Measurements from ENCODE around the gene POU2F2.

Gene POU2F2

DNA sequence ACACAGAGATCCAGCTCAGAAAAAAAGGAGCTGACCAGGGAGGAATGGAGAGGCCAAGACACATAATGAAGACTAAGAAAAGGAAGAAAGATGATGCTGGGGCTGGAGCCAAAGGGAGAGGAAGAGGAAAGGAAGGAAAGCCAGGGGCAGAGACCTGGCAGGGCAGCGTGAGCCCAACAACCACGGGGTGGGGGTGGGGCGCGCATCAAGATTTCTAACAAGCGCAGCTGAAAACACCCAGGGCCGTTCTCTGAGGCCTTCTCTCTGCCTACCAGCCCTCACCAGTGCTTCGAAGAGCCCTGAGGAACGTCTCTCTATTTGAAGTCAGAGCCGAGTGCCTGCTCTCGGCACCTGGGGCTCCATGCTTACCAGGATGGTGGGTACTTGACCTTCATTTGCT is 23.6 kb upstream of the POU2F2 start:
- Histone ChIP-seq H3K36me3 (ENCODE audit: control insufficient read depth in 1 of 2, insufficient read depth in 2 of 2, low read length in 2 of 2) (no peaks in the 10 kb centered on the region), H3K9ac (ENCODE audit: low read depth in 1 of 2, low read length in 2 of 2) (no peak overlapping the region), H3K9me3 (ENCODE audit: control insufficient read depth in 1 of 2, low read length in 2 of 2) (no peaks in the 10 kb centered on the region), H3K27ac (ENCODE audit: low read depth, low read length) (no peak overlapping the region), H3K27me3 (ENCODE audit: control insufficient read depth in 1 of 2, insufficient read depth in 2 of 2, low read length in 2 of 2) (peaks cover 14 to 20% of the 10 kb centered on the region in 2 donors), H3K4me3 (ENCODE audit: low read depth in 1 of 2, low read length in 2 of 2) (no peak overlapping the region), H3K4me1 (ENCODE audit: control insufficient read depth in 1 of 2, insufficient read depth in 2 of 2, low read length in 2 of 2) (no peaks in the 10 kb centered on the region)

DNA sequence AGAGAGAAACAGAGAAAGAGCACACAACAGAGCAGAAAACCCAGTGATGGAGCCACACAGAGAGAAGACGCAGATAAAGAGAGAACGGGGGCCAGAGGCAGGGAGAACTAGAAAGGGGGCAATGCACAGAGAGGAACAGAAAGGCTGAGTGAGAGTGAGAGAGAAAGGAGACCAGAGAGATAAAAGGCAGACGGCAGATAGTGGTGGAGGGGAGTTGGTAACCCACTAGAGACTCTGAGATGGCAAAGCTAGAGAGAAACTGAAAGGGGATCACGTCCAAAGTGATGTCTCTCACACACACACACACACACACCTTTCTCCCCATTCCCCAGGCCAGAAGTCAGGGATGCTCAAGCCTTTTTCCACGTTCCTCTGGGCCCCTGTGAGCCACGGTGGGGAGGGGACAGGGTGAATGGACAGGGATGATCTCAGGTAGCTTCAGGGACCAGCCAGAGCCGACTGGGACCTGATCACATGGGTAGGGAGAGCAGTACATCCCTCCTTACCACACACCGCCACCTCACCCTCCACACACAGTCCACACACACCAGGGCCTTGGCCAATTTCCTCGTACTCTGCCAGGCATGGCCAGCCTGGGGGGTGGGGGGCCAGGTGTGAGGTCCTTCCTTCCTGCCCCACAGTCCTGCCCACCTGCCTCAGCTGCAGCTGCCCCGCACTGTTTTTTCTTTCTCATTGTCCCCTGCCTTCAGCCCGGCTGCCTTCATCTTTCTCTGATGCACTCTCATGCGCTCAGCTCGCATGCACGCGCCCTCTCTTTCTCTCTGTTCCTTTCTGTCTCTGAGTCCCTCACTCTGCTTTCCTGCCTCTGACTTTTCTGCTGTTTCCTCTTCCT is 22.5 kb upstream of the POU2F2 start:
- Histone ChIP-seq H3K4me3 (ENCODE audit: low read depth in 1 of 2, low read length in 2 of 2) (no peak overlapping the region), H3K27me3 (ENCODE audit: control insufficient read depth in 1 of 2, insufficient read depth in 2 of 2, low read length in 2 of 2) (peaks cover 19 to 20% of the 10 kb centered on the region in 2 donors), H3K9ac (ENCODE audit: low read depth in 1 of 2, low read length in 2 of 2) (no peak overlapping the region), H3K4me1 (ENCODE audit: control insufficient read depth in 1 of 2, insufficient read depth in 2 of 2, low read length in 2 of 2) (no peaks in the 10 kb centered on the region), H3K9me3 (ENCODE audit: control insufficient read depth in 1 of 2, low read length in 2 of 2) (no peaks in the 10 kb centered on the region), H3K27ac (ENCODE audit: low read depth, low read length) (no peak overlapping the region), H3K36me3 (ENCODE audit: control insufficient read depth in 1 of 2, insufficient read depth in 2 of 2, low read length in 2 of 2) (no peaks in the 10 kb centered on the region)

DNA sequence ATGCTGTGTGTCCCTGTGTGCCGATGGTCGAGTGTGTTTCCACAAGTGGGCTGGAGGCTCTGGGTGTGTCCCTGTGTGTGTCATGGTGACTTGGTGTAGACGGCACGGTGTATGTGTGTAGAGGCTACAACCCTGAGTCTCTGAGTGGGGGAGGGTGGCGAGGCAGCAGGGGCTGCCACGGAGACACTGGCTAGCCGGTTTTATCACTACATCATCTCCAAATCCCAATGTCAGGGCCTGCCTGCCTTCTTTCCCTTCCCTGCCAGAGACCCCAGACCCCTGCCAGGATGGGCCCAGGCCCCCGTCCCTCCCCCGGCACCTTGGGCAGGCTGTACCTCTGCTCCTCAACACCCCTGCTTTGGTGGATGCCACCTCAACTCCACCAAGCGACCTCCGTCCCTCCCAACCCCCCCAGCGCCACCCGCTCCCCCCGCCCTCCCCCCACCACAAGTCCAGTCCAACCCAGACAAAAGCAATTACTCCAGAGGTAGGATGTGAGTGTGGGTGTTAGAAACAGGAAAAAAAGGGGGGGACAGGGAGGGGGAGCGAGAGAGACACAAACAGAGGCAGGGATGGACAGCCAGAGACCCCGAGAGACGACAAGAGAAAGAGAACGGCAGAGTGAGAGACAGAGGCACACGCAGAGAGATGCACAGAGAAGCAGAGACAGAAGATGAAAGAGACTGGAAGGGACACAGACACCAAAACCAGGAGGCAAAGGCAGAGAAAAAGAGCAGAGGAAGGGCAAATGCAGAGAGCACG is 21.6 kb upstream of the POU2F2 start:
- H3K27me3 ChIP-seq (ENCODE audit: control insufficient read depth in 1 of 2, insufficient read depth in 2 of 2, low read length in 2 of 2) = peaks cover 20% of the 10 kb centered on the region in 2 donors
- no peak overlapping the region for H3K4me3 ChIP-seq (ENCODE audit: low read depth in 1 of 2, low read length in 2 of 2)
- no peak overlapping the region for H3K9ac ChIP-seq (ENCODE audit: low read depth in 1 of 2, low read length in 2 of 2)
- H3K4me1 ChIP-seq (ENCODE audit: control insufficient read depth in 1 of 2, insufficient read depth in 2 of 2, low read length in 2 of 2) = no peaks in the 10 kb centered on the region
- no peak overlapping the region for H3K27ac ChIP-seq (ENCODE audit: low read depth, low read length)
- no peaks in the 10 kb centered on the region for H3K36me3 ChIP-seq (ENCODE audit: control insufficient read depth in 1 of 2, insufficient read depth in 2 of 2, low read length in 2 of 2)
- no peaks in the 10 kb centered on the region for H3K9me3 ChIP-seq (ENCODE audit: control insufficient read depth in 1 of 2, low read length in 2 of 2)

DNA sequence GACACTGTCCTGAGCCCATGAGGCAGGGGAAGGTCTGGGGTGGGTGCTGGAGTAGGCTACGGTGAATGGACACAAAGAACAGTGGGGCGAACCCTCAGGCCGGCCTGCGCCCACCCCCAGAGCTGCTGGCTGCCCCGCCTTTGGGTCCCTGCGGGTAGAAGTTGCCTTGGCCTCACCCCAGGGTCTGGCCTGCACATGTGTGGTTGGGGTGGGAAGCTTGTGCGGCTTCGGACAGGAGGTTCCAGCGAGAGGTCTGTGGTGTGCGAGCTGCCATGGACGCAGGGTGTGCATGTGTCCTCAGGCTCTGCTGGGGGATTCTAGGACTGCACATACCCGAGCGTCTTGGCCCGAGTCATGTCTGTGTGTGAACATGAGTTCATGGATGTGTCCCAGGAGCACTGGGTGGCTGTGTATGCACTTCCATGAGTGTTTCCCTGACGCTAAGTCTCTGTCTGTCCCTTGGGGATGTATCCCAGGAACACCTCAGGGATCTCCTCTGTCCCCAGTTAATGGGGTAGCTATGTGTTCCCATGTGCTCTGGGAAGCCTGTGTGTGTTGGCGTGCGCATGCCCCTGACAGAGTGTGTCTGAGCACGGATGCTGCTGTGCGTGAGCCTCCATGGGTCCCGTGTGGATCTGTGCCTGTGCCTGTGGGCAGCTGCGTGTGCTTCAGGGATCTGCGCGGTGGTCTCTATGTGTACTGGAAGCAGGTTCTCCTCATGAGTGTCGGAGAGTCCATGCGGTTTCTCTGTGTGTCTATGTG is 20.8 kb upstream of the POU2F2 start:
- Histone ChIP-seq H3K9ac (ENCODE audit: low read depth in 1 of 2, low read length in 2 of 2) (no peak overlapping the region), H3K4me3 (ENCODE audit: low read depth in 1 of 2, low read length in 2 of 2) (no peak overlapping the region), H3K27ac (ENCODE audit: low read depth, low read length) (no peak overlapping the region), H3K9me3 (ENCODE audit: control insufficient read depth in 1 of 2, low read length in 2 of 2) (no peaks in the 10 kb centered on the region), H3K27me3 (ENCODE audit: control insufficient read depth in 1 of 2, insufficient read depth in 2 of 2, low read length in 2 of 2) (peaks cover 20% of the 10 kb centered on the region in 2 donors), H3K4me1 (ENCODE audit: control insufficient read depth in 1 of 2, insufficient read depth in 2 of 2, low read length in 2 of 2) (no peaks in the 10 kb centered on the region), H3K36me3 (ENCODE audit: control insufficient read depth in 1 of 2, insufficient read depth in 2 of 2, low read length in 2 of 2) (no peaks in the 10 kb centered on the region)

DNA sequence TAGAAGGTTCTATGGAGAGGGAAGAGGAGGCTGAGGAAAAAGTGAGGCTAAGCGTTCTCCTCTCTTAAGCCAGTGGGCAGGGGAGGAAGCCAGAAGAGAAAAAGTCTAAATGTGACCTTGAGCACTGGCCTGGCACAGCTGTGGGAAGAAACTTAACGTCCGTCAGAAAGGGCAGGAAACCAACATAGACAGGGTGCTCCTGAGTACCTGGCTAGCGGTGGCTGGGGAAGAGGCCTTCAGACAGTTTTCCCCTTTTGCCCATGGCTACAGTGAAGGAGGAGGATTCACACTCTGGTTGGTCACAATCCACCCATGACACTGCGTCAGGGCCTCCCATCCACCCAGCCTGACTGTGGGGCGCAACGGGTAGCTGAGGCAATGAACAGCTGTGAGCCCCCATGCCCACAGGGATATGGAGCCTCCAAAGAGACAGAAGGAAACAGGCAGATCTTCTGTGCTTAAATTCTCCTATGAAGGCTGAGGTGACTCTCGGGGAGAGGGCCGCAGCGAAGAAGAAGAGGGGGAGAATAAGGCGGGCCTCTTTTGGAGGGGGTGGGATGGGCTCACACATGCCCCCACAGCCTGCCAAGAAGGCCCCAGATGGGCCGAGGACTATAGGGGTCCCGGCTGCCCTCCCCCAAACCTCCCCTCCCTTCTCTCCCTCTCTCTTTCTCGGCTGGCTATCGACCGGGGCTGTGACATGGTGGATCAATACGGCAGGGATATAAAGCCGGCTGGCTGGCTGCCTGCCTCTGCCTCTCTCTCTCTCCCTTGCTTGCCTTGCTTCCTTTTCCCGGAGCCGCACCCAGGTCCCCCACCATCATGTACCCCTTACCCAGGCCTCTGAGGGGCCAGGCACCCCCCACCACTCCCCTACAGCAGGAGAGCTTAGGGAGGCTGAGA is 19.8 kb upstream of the POU2F2 start:
- no peak overlapping the region for H3K27ac ChIP-seq (ENCODE audit: low read depth, low read length)
- H3K36me3 ChIP-seq (ENCODE audit: control insufficient read depth in 1 of 2, insufficient read depth in 2 of 2, low read length in 2 of 2) = no peaks in the 10 kb centered on the region
- H3K27me3 ChIP-seq (ENCODE audit: control insufficient read depth in 1 of 2, insufficient read depth in 2 of 2, low read length in 2 of 2) = peaks cover 20 to 25% of the 10 kb centered on the region in 2 donors
- H3K4me3 ChIP-seq (ENCODE audit: low read depth in 1 of 2, low read length in 2 of 2) = no peak overlapping the region
- H3K9me3 ChIP-seq (ENCODE audit: control insufficient read depth in 1 of 2, low read length in 2 of 2) = no peaks in the 10 kb centered on the region
- H3K4me1 ChIP-seq (ENCODE audit: control insufficient read depth in 1 of 2, insufficient read depth in 2 of 2, low read length in 2 of 2) = no peaks in the 10 kb centered on the region
- H3K9ac ChIP-seq (ENCODE audit: low read depth in 1 of 2, low read length in 2 of 2) = no peak overlapping the region

DNA sequence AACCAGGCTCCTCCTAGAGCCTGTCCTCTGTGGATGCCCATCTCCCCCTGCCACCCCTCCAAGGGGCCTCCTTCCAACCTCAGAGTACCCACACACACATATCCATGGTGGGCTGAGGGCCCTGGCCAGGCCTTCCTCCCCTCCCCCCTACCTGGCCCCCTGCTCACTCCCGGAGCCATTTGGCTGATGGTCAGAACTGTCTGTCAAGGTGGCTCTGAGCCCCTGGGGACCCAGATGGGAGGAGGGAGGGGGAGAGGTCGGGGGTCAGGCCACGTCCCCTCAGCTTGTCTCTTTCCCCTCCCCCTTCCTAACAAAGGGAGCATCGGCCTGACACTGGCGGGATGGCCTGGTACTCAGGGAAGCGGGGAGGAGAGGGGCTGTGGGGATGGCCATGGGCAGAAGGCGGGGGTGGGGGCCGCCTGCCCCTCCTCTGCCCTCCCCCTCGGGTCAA is 18.7 kb upstream of the POU2F2 start:
- no peak overlapping the region for H3K27ac ChIP-seq (ENCODE audit: low read depth, low read length)
- H3K4me1 ChIP-seq (ENCODE audit: control insufficient read depth in 1 of 2, insufficient read depth in 2 of 2, low read length in 2 of 2) = no peaks in the 10 kb centered on the region
- H3K27me3 ChIP-seq (ENCODE audit: control insufficient read depth in 1 of 2, insufficient read depth in 2 of 2, low read length in 2 of 2) = peaks cover 20 to 25% of the 10 kb centered on the region in 2 donors
- H3K9ac ChIP-seq (ENCODE audit: low read depth in 1 of 2, low read length in 2 of 2) = no peak overlapping the region
- H3K36me3 ChIP-seq (ENCODE audit: control insufficient read depth in 1 of 2, insufficient read depth in 2 of 2, low read length in 2 of 2) = no peaks in the 10 kb centered on the region
- H3K4me3 ChIP-seq (ENCODE audit: low read depth in 1 of 2, low read length in 2 of 2) = no peak overlapping the region
- H3K9me3 ChIP-seq (ENCODE audit: control insufficient read depth in 1 of 2, low read length in 2 of 2) = no peaks in the 10 kb centered on the region

DNA sequence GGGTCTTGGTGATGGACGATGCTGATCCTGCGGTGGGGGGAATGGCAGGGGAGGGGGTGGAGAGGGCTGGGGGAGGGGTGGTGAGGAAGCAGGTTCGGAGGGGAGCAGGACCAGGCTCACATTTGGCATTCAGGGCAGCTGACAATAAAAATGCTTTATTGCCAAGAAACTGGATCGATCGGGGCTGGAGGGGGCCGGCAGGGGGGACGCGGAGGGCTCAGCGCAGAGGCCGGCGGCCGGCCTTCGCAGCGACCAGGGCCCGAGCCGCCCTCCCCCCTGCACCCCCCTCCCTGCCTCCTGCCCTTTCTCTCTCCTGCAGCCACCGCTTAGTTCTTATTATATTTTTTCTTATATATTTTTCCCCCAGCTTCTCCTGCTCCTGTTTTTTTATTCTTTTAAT is 18.1 kb upstream of the POU2F2 start:
- no peak overlapping the region for H3K4me3 ChIP-seq (ENCODE audit: low read depth in 1 of 2, low read length in 2 of 2)
- H3K36me3 ChIP-seq (ENCODE audit: control insufficient read depth in 1 of 2, insufficient read depth in 2 of 2, low read length in 2 of 2) = no peaks in the 10 kb centered on the region
- H3K9ac ChIP-seq (ENCODE audit: low read depth in 1 of 2, low read length in 2 of 2) = no peak overlapping the region
- H3K27ac ChIP-seq (ENCODE audit: low read depth, low read length) = no peak overlapping the region
- H3K4me1 ChIP-seq (ENCODE audit: control insufficient read depth in 1 of 2, insufficient read depth in 2 of 2, low read length in 2 of 2) = no peaks in the 10 kb centered on the region
- H3K27me3 ChIP-seq (ENCODE audit: control insufficient read depth in 1 of 2, insufficient read depth in 2 of 2, low read length in 2 of 2) = peaks cover 20 to 25% of the 10 kb centered on the region in 2 donors
- H3K9me3 ChIP-seq (ENCODE audit: control insufficient read depth in 1 of 2, low read length in 2 of 2) = no peaks in the 10 kb centered on the region

DNA sequence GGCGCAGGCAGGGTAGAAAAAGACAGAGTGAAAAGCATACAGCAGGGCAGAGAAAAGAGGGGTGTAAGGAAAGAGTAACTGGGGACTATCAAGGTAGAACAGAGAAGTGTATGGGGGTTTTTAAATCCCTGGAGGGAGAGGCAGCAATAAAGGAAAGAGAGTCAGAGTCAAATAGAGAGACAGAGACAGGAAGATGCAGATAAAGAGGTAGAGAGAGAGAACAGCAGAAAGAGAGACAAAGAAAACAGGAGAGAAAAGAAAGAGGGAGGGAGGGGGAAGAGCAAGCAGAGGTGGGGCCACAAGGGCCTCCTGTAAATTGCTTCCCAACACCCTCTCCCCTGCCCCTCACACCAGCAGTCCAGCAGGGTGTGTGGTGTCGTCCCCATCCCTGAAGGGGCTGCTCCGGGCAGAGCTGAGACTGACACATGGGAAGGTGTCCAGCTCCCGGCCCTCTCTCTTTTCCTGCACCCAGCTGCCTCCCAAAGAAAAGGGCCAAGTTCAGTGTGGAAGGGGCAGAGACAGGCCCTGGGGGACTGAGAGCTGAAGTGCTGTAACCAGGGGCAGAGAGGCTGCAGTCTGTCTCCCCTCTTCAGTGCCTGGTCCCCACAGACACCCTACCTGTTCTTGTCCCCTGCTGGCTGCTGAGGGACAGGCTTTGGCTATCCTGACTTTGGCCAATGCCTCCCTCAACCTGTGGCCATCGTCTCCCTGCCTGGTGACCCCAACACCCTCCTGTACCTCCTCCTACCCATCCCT is 17.4 kb upstream of the POU2F2 start:
- no peak overlapping the region for H3K9ac ChIP-seq (ENCODE audit: low read depth in 1 of 2, low read length in 2 of 2)
- no peak overlapping the region for H3K4me3 ChIP-seq (ENCODE audit: low read depth in 1 of 2, low read length in 2 of 2)

DNA sequence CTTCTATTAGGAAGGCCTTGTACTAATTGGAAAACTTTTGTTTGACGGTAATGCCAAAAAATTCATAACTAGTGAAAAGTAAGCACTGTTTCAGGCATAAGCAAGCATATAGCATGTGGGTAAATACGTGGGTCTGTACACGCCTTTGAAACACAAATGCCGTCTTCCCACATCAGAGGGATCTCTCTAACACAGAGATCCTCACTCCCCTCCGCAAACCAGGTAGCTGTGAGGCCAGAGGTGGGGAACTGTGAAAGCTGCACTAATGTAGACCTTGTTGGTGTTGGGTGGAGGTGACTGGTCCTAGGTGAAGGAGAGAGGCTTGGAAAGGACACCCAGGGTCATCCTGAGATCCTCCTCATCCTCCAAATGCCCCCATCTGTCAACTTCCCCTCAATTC is 16.0 kb upstream of the POU2F2 start:
- Histone ChIP-seq H3K27ac (ENCODE audit: low read depth, low read length) (no peak overlapping the region), H3K9me3 (ENCODE audit: control insufficient read depth in 1 of 2, low read length in 2 of 2) (no peaks in the 10 kb centered on the region), H3K4me1 (ENCODE audit: control insufficient read depth in 1 of 2, insufficient read depth in 2 of 2, low read length in 2 of 2) (no peaks in the 10 kb centered on the region), H3K9ac (ENCODE audit: low read depth in 1 of 2, low read length in 2 of 2) (no peak overlapping the region), H3K36me3 (ENCODE audit: control insufficient read depth in 1 of 2, insufficient read depth in 2 of 2, low read length in 2 of 2) (no peaks in the 10 kb centered on the region), H3K27me3 (ENCODE audit: control insufficient read depth in 1 of 2, insufficient read depth in 2 of 2, low read length in 2 of 2) (peaks cover 10 to 15% of the 10 kb centered on the region in 2 donors), H3K4me3 (ENCODE audit: low read depth in 1 of 2, low read length in 2 of 2) (no peak overlapping the region)

More for the DNA sequence above, 17.4 kb upstream of the POU2F2 start:
- Histone ChIP-seq H3K4me1 (ENCODE audit: control insufficient read depth in 1 of 2, insufficient read depth in 2 of 2, low read length in 2 of 2) (no peaks in the 10 kb centered on the region), H3K9me3 (ENCODE audit: control insufficient read depth in 1 of 2, low read length in 2 of 2) (no peaks in the 10 kb centered on the region), H3K27ac (ENCODE audit: low read depth, low read length) (no peak overlapping the region), H3K27me3 (ENCODE audit: control insufficient read depth in 1 of 2, insufficient read depth in 2 of 2, low read length in 2 of 2) (peaks cover 19 to 23% of the 10 kb centered on the region in 2 donors), H3K36me3 (ENCODE audit: control insufficient read depth in 1 of 2, insufficient read depth in 2 of 2, low read length in 2 of 2) (no peaks in the 10 kb centered on the region)

All from duodenal mucosa (tissue), 2 donors.